Measurements from ENCODE around the gene PTPN1. TPM values are rescaled to one million over a fixed set of nuclear protein-coding genes. Genes with fewer than 3 reads are reported as not detected.

PTPN1 gene
- polyA plus RNA-seq, 10 donors = 15.2 to 19.8 (median 17.4) TPM

- no peak for DNase-seq
Observed at GRCh38 chr20:50574108-50574507, 63.9 kb downstream of the PTPN1 start.

GRCh38 chr20:50574586-50574985, 64.4 kb downstream of the PTPN1 start:
- DNase-seq = no peak

- DNase-seq = peak in 1 of 3 donors; percentile 65
Observed at GRCh38 chr20:50575865-50576720, 65.9 kb downstream of the PTPN1 start.

- DNase-seq = peak in 1 of 3 donors; percentile 31
Observed at GRCh38 chr20:50577175-50578018, 67.2 kb downstream of the PTPN1 start.

- DNase-seq = no peak
Observed at GRCh38 chr20:50578061-50578777, 68.0 kb downstream of the PTPN1 start.

- DNase-seq = no peak
Observed at GRCh38 chr20:50578778-50579165, 68.6 kb downstream of the PTPN1 start.

- no peak for DNase-seq
Observed at GRCh38 chr20:50579511-50579910, 69.3 kb downstream of the PTPN1 start.

- DNase-seq = peak in 2 of 3 donors; percentile 42 to 73
Observed at GRCh38 chr20:50580016-50580747, 70.0 kb downstream of the PTPN1 start.

GRCh38 chr20:50580842-50581544, 70.8 kb downstream of the PTPN1 start:
- DNase-seq = no peak

GRCh38 chr20:50582092-50582491, 71.9 kb downstream of the PTPN1 start:
- DNase-seq = no peak

GRCh38 chr20:50582591-50583234, 72.5 kb downstream of the PTPN1 start:
- no peak for DNase-seq

- no peak for DNase-seq
Observed at GRCh38 chr20:50583442-50584150, 73.4 kb downstream of the PTPN1 start.

GRCh38 chr20:50584687-50585086, 74.5 kb downstream of the PTPN1 start:
- no peak for DNase-seq

GRCh38 chr20:50585214-50585613, 75.0 kb downstream of the PTPN1 start:
- no peak for DNase-seq

- no peak for DNase-seq
Observed at GRCh38 chr20:50585678-50586077, 75.5 kb downstream of the PTPN1 start.

GRCh38 chr20:50586531-50587232, 76.5 kb downstream of the PTPN1 start:
- no peak for DNase-seq

GRCh38 chr20:50587291-50587961, 77.2 kb downstream of the PTPN1 start:
- no peak for DNase-seq

GRCh38 chr20:50588034-50588736, 78.0 kb downstream of the PTPN1 start:
- DNase-seq = peak in 2 of 3 donors; percentile 55 to 63

All from muscle of back (tissue), 11 donors.